Stomach (tissue), 9 donors: ENCODE data around the gene HEMK1. TPM values are rescaled to one million over a fixed set of nuclear protein-coding genes. Genes with fewer than 3 reads are reported as not detected.

Experiments used
- DNase-seq, 2 donors: peaks; one replicate each; pipeline versions ENCODE4 v3.0.0 to v3.0.0-alpha.2; 2013 to 2019
- H3K27ac ChIP-seq, 5 donors: fragments of 200-600 bp in 4 of 5; sonication (generic) in 4 of 5; one replicate each; pipeline ENCODE4 v1.5.1; 2013 to 2019; ENCODE audit warnings: mild to moderate bottlenecking in 1 of 5, moderate library complexity in 1 of 5
- H3K27me3 ChIP-seq, 3 donors: fragments of 200-600 bp; sonication (generic); one replicate each; pipeline ENCODE4 v1.5.1; 2017 to 2019; ENCODE audit warnings: mixed run types in 1 of 3
- H3K36me3 ChIP-seq, 4 donors: fragments of 200-600 bp; sonication (generic); 1 replicate in 3 of 4; 2 replicates in 1 of 4; pipeline ENCODE4 v1.5.1; 2016 to 2019
- H3K4me1 ChIP-seq, 4 donors: fragments of 200-600 bp; sonication (generic); one replicate each; pipeline ENCODE4 v1.5.1; 2016 to 2019
- H3K4me3 ChIP-seq, 4 donors: fragments of 200-600 bp; sonication (generic) in 3 of 4; one replicate each; pipeline ENCODE4 v1.5.1; 2016 to 2019; ENCODE audit warnings: mild to moderate bottlenecking in 1 of 4
- H3K9me3 ChIP-seq, 4 donors: fragments of 200-600 bp; sonication (generic); one replicate each; pipeline ENCODE4 v1.5.1; 2016 to 2019
- CTCF ChIP-seq, 7 experiments: fragments of 450-650 bp in 4 of 7; fragments of 200-600 bp in 3 of 7; sonication (generic) in 3 of 7; IDR thresholded peaks; one replicate each; pipeline ENCODE4 v1.5.1; 2016 to 2019; ENCODE audit warnings: antibody characterized with exemption in 7 of 7, control low read depth in 2 of 7, mild to moderate bottlenecking in 1 of 7
- EP300 ChIP-seq: sonication (generic); formaldehyde crosslinking; IDR thresholded peaks from one replicate; pipeline ENCODE4 v1.6.1; 2017; ENCODE audit warnings: antibody characterized with exemption
- POLR2A ChIP-seq, 4 donors: fragments of 450-650 bp; IDR thresholded peaks; one replicate each; pipeline ENCODE4 v1.6.1; 2016; ENCODE audit warnings: antibody characterized with exemption in 4 of 4, control low read depth in 2 of 4, mild to moderate bottlenecking in 1 of 4, moderate library complexity in 1 of 4
- POLR2AphosphoS5 ChIP-seq, 3 donors: sonication (generic); formaldehyde crosslinking; IDR thresholded peaks; one replicate each; pipeline ENCODE4 v1.6.1; 2016; ENCODE audit warnings: antibody characterized with exemption in 3 of 3
- WGBS, 5 donors: extraction: QIAGEN DNeasy Blood & Tissue Kit in 3 of 5; methylation state at CpG; one replicate each; pipeline versions ENCODE4 v1.1.5 to v1.1.7; 2013 to 2018; 5-methylcytosine and 5-hydroxymethylcytosine counted together
- intact Hi-C: fragments of 100-400 bp; cut with DNase I; formaldehyde crosslinking; loops from one replicate; pipeline ENCODE4 v1.15.1; 2023; ENCODE audit warnings: low total_unique reads
- polyA plus RNA-seq, 3 donors: library from polyadenylated mRNA; stranded (reverse); fragments of 200-250 nt; gene quantifications; one replicate each; pipeline ENCODE4 v1.2.3, GENCODE V29; 2013
- total RNA-seq, 5 donors: library from RNA; depleted of rRNA; stranded (reverse); fragments of >200 nt; gene quantifications; one replicate each; pipeline versions ENCODE4 v1.1.0 to v1.2.3, GENCODE V29; 2014 to 2016
- donor health status: healthy with polysubstance abuse.
- donor health status: Bipolar disorder and iron deficiency.
- donor health status: healthy.

HEMK1 gene
- total and polyA plus RNA-seq, 8 donors = 5.8 to 24.8 (median 13.7) TPM

DNA sequence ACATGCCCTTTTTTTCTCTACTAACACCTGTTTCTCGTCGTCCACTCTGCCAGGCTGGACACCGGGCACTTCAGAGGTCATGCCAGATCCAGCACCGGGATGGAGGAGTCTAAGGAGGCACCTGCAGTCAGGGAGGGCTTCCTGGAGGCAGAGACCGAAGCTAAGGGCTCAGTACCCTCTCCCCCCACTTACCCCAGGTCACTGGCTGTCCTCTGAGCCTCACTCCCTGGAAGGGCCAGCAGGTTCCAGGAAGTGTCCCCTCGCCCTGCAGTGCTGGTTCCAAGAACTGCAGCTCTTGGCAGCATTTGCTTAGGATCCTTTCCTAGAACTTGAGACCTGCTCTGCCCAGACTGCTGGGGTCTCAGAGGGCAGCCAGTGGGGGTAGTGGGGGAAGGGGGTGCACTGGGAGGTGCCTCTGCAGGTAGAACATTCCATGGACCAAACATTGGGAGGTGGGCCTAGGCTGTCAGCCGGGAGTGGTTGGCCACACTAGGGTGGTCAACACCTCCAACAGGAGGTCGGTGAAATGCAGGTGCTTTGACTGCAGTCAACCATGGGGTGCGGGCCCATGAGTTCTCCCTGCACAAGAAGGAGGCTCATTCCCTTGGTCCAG lies 30.9 kb downstream of the HEMK1 start:
- intact Hi-C loops = no loop called here
- peak overlapping the region; percentile 92 to 98 (median 96) for H3K27ac ChIP-seq
- TF ChIP-seq POLR2AphosphoS5 (IDR thresholded peaks at IDR 0.05) (no peak), EP300 (no peak), CTCF (IDR thresholded peaks at IDR 0.05) (no peak), POLR2A (IDR thresholded peaks at IDR 0.05) (no peak)

GRCh38 chr3:50600841-50601591 lies 31.7 kb downstream of the HEMK1 start:
- no peaks in the 10 kb centered on the region for H3K9me3 ChIP-seq
- H3K4me1 ChIP-seq = peaks cover 59 to 70% (median 66%) of the 10 kb centered on the region in 4 donors
- 1 to 2% (median 1%) methylated on average over 9 to 14 of the region's 14 CpGs for WGBS, 5 donors
- intact Hi-C loops = no loop called here
- peak; percentile 97 to 98 for DNase-seq
- H3K27me3 ChIP-seq = no peaks in the 10 kb centered on the region
- peak overlapping the region in 3 of 4 donors; percentile 7 for H3K4me3 ChIP-seq
- peak; percentile 70 for TF ChIP-seq EP300
- no peak for TF ChIP-seq CTCF (IDR thresholded peaks at IDR 0.05)
- peak; percentile 75 to 96 (median 87) for TF ChIP-seq POLR2AphosphoS5 (IDR thresholded peaks at IDR 0.05)
- TF ChIP-seq POLR2A (IDR thresholded peaks at IDR 0.05) = no peak
- H3K27ac ChIP-seq = peak overlapping the region; percentile 92 to 98 (median 96)
- H3K36me3 ChIP-seq = peaks cover 0 to 15% (median 13%) of the 10 kb centered on the region in 4 donors

More for the DNA sequence above, 30.9 kb downstream of the HEMK1 start:
- WGBS, 5 donors = 29 to 58% (median 46%) methylated on average over 8 to 9 of the region's 9 CpGs
- H3K36me3 ChIP-seq = peaks cover 0 to 13% (median 10%) of the 10 kb centered on the region in 4 donors
- no peaks in the 10 kb centered on the region for H3K27me3 ChIP-seq
- H3K9me3 ChIP-seq = no peaks in the 10 kb centered on the region
- H3K4me1 ChIP-seq = peaks cover 51 to 62% (median 59%) of the 10 kb centered on the region in 4 donors
- peak; percentile 51 to 60 for DNase-seq
- H3K4me3 ChIP-seq = no peak overlapping the region

DNA sequence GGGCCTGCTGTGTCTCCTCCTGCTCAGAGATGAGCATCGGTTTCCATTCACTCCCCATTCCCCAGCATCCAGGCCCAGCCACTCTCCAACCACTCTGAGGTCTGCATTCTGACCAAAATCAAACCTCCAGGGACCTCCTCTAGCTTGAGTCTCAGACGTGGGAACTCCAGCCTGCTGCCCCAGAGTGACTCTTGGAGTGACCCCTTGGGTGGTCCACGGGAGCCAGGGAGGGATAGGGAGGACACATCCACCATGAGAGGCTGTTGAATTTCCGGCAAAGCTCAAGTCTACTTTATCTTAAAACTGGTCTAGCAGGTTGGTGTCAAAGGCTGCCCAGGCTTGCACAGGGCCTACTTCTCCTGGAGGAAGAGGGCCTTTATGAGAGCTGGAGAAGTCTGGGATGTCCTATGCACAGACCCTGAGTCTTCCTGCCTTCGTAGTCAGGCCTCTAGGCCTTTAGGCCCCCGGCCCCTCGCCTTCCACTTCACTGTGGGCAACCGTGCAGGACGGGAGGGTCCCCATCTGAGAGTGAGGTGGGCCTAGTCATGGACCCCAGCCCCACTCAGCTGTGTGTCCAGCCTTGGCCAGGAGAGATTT lies 33.4 kb downstream of the HEMK1 start:
- Histone ChIP-seq H3K27ac (peak overlapping the region; percentile 92 to 98 (median 96)), H3K27me3 (no peaks in the 10 kb centered on the region), H3K9me3 (no peaks in the 10 kb centered on the region), H3K4me3 (no peak overlapping the region), H3K36me3 (peaks cover 12 to 32% (median 30%) of the 10 kb centered on the region in 4 donors), H3K4me1 (peaks cover 75 to 86% (median 83%) of the 10 kb centered on the region in 4 donors)
- DNase-seq = peak; percentile 66 to 86
- intact Hi-C loops = no loop called here
- TF ChIP-seq EP300 (no peak), POLR2AphosphoS5 (IDR thresholded peaks at IDR 0.05) (peak in 1 of 3 donors; percentile 4)
- WGBS, 5 donors = 40 to 62% (median 46%) methylated on average over 7 to 9 of the region's 9 CpGs

DNA sequence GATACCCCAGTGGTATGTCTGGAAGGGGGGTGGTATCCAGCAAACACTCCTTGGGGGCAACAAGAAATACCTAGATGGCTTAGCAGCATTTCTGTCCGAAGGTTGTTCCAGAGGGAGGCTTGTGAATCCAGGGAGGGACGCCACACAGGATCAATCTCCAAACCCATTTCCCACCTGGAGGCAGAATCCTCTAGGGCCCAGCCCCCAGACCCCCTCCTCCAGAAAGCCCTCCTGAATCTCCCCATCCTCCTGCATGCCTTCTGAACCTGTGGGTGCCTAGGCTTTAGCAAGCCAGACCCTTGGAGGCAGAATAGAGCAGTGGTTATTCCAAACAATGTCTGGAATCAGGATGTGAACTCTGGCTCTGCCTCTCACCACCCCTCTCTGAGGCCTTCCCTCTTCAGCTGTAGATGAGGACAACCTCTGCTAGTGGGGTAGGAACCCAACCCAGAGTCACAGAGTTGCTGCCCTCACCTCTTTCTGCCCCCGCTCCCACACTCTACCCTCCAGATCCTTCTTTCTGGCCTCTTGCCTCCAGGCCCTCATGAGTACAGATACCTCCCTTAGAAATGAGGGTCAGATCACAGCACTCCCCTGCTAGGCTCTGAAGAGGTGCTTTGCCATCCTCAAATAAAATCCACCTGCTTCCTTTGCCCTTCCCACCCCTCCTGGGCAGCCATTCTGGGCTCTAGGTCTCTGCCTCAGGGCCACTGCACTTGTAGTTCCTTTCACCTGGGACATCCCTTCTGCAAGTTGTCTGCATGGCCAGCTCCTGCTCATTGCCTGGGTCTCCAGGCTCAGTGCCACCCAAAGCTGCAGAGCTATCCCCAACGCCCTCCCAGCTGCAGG lies 34.2 kb downstream of the HEMK1 start:
- intact Hi-C loops = no loop called here
- no peaks in the 10 kb centered on the region for H3K27me3 ChIP-seq
- peak overlapping the region; percentile 92 to 98 (median 96) for H3K27ac ChIP-seq
- DNase-seq = no peak
- H3K36me3 ChIP-seq = peaks cover 19 to 40% (median 38%) of the 10 kb centered on the region in 4 donors
- no peak overlapping the region for H3K4me3 ChIP-seq
- 63 to 76% (median 73%) methylated on average over 4 of the region's 4 CpGs for WGBS, 5 donors
- H3K4me1 ChIP-seq = peaks cover 75 to 94% (median 91%) of the 10 kb centered on the region in 4 donors
- no peaks in the 10 kb centered on the region for H3K9me3 ChIP-seq
- TF ChIP-seq POLR2A (IDR thresholded peaks at IDR 0.05) = no peak
- no peak for TF ChIP-seq POLR2AphosphoS5 (IDR thresholded peaks at IDR 0.05)
- no peak for TF ChIP-seq EP300
- no peak for TF ChIP-seq CTCF (IDR thresholded peaks at IDR 0.05)
